HEK293 (cell line): ENCODE measurements around the gene DACT3.

ENCODE experiments used
- CTCF ChIA-PET: fragments of 350-600 bp; formaldehyde crosslinking; extraction: SDS; loops from one replicate; lab custom pipeline; 2021; ENCODE audit warnings: antibody characterized with exemption; lab: Yijun Ruan, JAX
- POLR2A ChIA-PET: fragments of 300-600 bp; formaldehyde crosslinking; extraction: SDS; loops from one replicate; lab custom pipeline; 2020; ENCODE audit warnings: antibody characterized with exemption, inconsistent platforms; lab: Yijun Ruan, JAX
- H3K27ac ChIP-seq: fragments of 200-500 bp; sonication (Bioruptor generic); 2 replicates; pipeline ENCODE4 v1.5.1; 2014; ENCODE audit warnings: low read depth, low read length, control low read depth, inconsistent platforms; ENCODE audit errors: extremely low read depth
- H3K36me3 ChIP-seq, 2 experiments: fragments of 200-500 bp in 1 of 2; sonication (Bioruptor generic) in 1 of 2; 1 replicate in 1 of 2; 2 replicates in 1 of 2; pipeline ENCODE4 v1.5.1; 2014 to 2017; ENCODE audit warnings: inconsistent platforms in 2 of 2, low read length in 2 of 2; ENCODE audit not compliant: control insufficient read depth in 2 of 2, insufficient read depth in 1 of 2
- H3K4me1 ChIP-seq: fragments of 200-500 bp; sonication (Bioruptor generic); 2 replicates; pipeline ENCODE4 v1.5.1; 2014; ENCODE audit warnings: mild to moderate bottlenecking, low read length, inconsistent platforms; ENCODE audit not compliant: control insufficient read depth, insufficient read depth
- H3K4me3 ChIP-seq: 2 replicates; pipeline ENCODE4 v1.5.1; 2011; ENCODE audit warnings: low read depth, mild to moderate bottlenecking, control low read depth, low read length, moderate library complexity
- H3K9me3 ChIP-seq: fragments of 200-500 bp; sonication (Bioruptor generic); 2 replicates; pipeline ENCODE4 v1.5.1; 2014; ENCODE audit warnings: low read depth, low read length, inconsistent platforms; ENCODE audit not compliant: control insufficient read depth, insufficient read depth
- GLIS2 ChIP-seq: fragments of 450-650 bp; formaldehyde crosslinking; IDR thresholded peaks from 2 replicates; pipeline ENCODE4 v1.5.1; 2016; ENCODE audit warnings: missing biosample characterization, missing genetic modification characterization
- HOXD13 ChIP-seq: sonication (generic); formaldehyde crosslinking; IDR thresholded peaks from 2 replicates; pipeline ENCODE4 v1.8.0; 2022; ENCODE audit warnings: missing genetic modification reagents, borderline replicate concordance
- SCRT1 ChIP-seq: fragments of 450-650 bp; formaldehyde crosslinking; IDR thresholded peaks from 2 replicates; pipeline ENCODE4 v1.5.1; 2016; ENCODE audit warnings: missing biosample characterization, missing genetic modification characterization, borderline replicate concordance
- SCRT2 ChIP-seq: fragments of 450-650 bp; formaldehyde crosslinking; IDR thresholded peaks from 2 replicates; pipeline ENCODE4 v1.5.1; 2016; ENCODE audit warnings: missing biosample characterization, missing genetic modification characterization
- ZBTB20 ChIP-seq: fragments of 450-650 bp; formaldehyde crosslinking; IDR thresholded peaks from 2 replicates; pipeline ENCODE4 v1.5.1; 2016; ENCODE audit warnings: missing biosample characterization, missing genetic modification characterization
- ZBTB7A ChIP-seq: fragments of 450-650 bp; formaldehyde crosslinking; IDR thresholded peaks from 2 replicates; pipeline ENCODE4 v1.5.1; 2016; ENCODE audit warnings: low read depth, missing biosample characterization, missing genetic modification characterization
- ZBTB8A ChIP-seq: fragments of 450-650 bp; formaldehyde crosslinking; IDR thresholded peaks from 2 replicates; pipeline ENCODE4 v1.5.1; 2016; ENCODE audit warnings: missing biosample characterization, missing genetic modification characterization
- ZFHX2 ChIP-seq: fragments of 450-650 bp; formaldehyde crosslinking; conservative IDR thresholded peaks from 2 replicates; pipeline ENCODE4 v1.5.1; 2016; ENCODE audit warnings: missing biosample characterization, missing genetic modification characterization
- ZFP37 ChIP-seq: fragments of 450-650 bp; formaldehyde crosslinking; IDR thresholded peaks from 2 replicates; pipeline ENCODE4 v1.5.1; 2016; ENCODE audit warnings: missing biosample characterization, missing genetic modification characterization
- ZNF121 ChIP-seq: fragments of 450-650 bp; formaldehyde crosslinking; IDR thresholded peaks from 2 replicates; pipeline ENCODE4 v1.5.1; 2016; ENCODE audit warnings: missing biosample characterization, missing genetic modification characterization
- ZNF155 ChIP-seq: fragments of 450-650 bp; formaldehyde crosslinking; IDR thresholded peaks from 2 replicates; pipeline ENCODE4 v1.5.1; 2016; ENCODE audit warnings: missing biosample characterization, missing genetic modification characterization
- ZNF19 ChIP-seq: fragments of 450-650 bp; formaldehyde crosslinking; IDR thresholded peaks from 2 replicates; pipeline ENCODE4; 2016; ENCODE audit warnings: missing biosample characterization, missing genetic modification characterization, low read depth
- ZNF24 ChIP-seq: fragments of 450-650 bp; formaldehyde crosslinking; IDR thresholded peaks from 2 replicates; pipeline ENCODE4 v1.5.1; 2016; ENCODE audit warnings: missing biosample characterization, missing genetic modification characterization
- ZNF426 ChIP-seq: fragments of 450-650 bp; formaldehyde crosslinking; IDR thresholded peaks from 2 replicates; pipeline ENCODE4 v1.5.1; 2017; ENCODE audit warnings: missing biosample characterization, missing genetic modification characterization, mild to moderate bottlenecking, inconsistent platforms, moderate library complexity
- ZNF501 ChIP-seq: fragments of 450-650 bp; formaldehyde crosslinking; IDR thresholded peaks from 2 replicates; pipeline ENCODE4 v1.5.1; 2016; ENCODE audit warnings: missing biosample characterization, missing genetic modification characterization
- ZNF707 ChIP-seq: fragments of 450-650 bp; formaldehyde crosslinking; IDR thresholded peaks from 2 replicates; pipeline ENCODE4 v1.5.1; 2016; ENCODE audit warnings: missing biosample characterization, missing genetic modification characterization
- ZNF76 ChIP-seq: fragments of 450-650 bp; formaldehyde crosslinking; IDR thresholded peaks from 2 replicates; pipeline ENCODE4; 2016; ENCODE audit warnings: low read depth, missing biosample characterization, missing genetic modification characterization, borderline replicate concordance
- ZNF776 ChIP-seq: fragments of 450-650 bp; formaldehyde crosslinking; IDR thresholded peaks from 2 replicates; pipeline ENCODE4 v1.5.0; 2017; ENCODE audit warnings: missing biosample characterization, missing genetic modification characterization, borderline replicate concordance
- ZNF777 ChIP-seq: fragments of 450-650 bp; formaldehyde crosslinking; IDR thresholded peaks from 2 replicates; pipeline ENCODE4 v1.5.1; 2017; ENCODE audit warnings: missing biosample characterization, missing genetic modification characterization, borderline replicate concordance
- ZSCAN23 ChIP-seq: fragments of 450-650 bp; formaldehyde crosslinking; IDR thresholded peaks from 2 replicates; pipeline ENCODE4 v1.5.1; 2016; ENCODE audit warnings: missing biosample characterization, missing genetic modification characterization
- TF ChIP-seq, protein P1 (sequence below): fragments of 450-650 bp; formaldehyde crosslinking; IDR thresholded peaks from 2 replicates; pipeline ENCODE4 v1.5.1; 2016; ENCODE audit warnings: missing biosample characterization, missing genetic modification characterization
- TF ChIP-seq, protein P2 (sequence below): fragments of 450-650 bp; formaldehyde crosslinking; IDR thresholded peaks from 2 replicates; pipeline ENCODE4 v1.5.1; 2016; ENCODE audit warnings: missing biosample characterization, missing genetic modification characterization
- TF ChIP-seq, protein P3 (sequence below): fragments of 450-650 bp; formaldehyde crosslinking; IDR thresholded peaks from 2 replicates; pipeline ENCODE4 v1.5.1; 2017; ENCODE audit warnings: missing biosample characterization, missing genetic modification characterization
- TF ChIP-seq, protein P4 (sequence below): fragments of 450-650 bp; formaldehyde crosslinking; IDR thresholded peaks from 2 replicates; pipeline ENCODE4 v1.5.1; 2017; ENCODE audit warnings: missing biosample characterization, missing genetic modification characterization

DACT3 gene

DNA sequence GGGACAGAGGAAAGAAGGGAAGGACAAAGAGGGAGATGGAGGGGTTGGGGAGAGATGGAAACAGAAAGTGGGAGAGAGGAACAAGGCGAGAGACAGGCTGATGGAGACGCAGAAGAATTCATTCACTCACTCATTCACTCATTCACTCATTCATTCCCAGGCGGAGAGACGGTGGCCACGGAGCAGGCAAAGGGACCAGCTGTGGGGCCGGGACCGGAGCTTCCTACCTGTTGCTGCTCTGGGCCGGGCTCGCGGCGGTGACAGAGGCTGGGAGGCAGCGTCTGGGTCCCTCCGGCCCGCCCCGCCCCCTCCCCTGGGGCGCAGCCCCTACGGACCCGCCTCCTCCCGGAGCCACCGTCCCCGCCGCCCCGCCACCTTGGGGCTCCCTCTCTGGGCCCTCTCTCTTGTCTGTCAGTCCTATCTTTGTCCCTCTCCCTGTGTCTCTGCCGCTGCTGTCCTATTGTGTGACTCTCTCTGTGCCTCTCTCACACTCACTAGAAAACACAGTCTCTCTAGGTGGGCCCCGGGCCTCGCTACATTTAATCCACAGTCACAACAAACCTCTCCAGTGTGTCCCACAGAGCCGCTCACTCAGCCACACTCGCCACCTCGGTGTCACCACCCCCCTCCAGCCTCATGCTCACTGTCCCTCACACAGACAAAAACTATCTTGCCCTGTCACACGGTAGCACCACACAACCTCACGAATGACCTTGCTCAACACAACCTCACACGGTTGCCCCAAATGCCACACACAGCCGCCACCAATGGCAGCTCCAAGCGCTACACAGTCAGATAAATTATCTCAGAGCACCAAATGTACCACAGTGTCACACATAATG, 24.8 kb downstream of the DACT3 start, which contains the start of gene GNG8 (continued):
- TF ChIP-seq SCRT2 (tag by site-specific recombination) (peak; percentile 92), ZNF155 (tag by site-specific recombination) (no peak), ZNF776 (no peak), ZBTB7A (tag by site-specific recombination) (no peak), ZNF707 (tag by site-specific recombination) (no peak), ZNF501 (no peak)
- TF ChIP-seq, protein P1, sequence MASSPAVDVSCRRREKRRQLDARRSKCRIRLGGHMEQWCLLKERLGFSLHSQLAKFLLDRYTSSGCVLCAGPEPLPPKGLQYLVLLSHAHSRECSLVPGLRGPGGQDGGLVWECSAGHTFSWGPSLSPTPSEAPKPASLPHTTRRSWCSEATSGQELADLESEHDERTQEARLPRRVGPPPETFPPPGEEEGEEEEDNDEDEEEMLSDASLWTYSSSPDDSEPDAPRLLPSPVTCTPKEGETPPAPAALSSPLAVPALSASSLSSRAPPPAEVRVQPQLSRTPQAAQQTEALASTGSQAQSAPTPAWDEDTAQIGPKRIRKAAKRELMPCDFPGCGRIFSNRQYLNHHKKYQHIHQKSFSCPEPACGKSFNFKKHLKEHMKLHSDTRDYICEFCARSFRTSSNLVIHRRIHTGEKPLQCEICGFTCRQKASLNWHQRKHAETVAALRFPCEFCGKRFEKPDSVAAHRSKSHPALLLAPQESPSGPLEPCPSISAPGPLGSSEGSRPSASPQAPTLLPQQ (tag by site-specific recombination): peak; percentile 87
- TF ChIP-seq, protein P2, sequence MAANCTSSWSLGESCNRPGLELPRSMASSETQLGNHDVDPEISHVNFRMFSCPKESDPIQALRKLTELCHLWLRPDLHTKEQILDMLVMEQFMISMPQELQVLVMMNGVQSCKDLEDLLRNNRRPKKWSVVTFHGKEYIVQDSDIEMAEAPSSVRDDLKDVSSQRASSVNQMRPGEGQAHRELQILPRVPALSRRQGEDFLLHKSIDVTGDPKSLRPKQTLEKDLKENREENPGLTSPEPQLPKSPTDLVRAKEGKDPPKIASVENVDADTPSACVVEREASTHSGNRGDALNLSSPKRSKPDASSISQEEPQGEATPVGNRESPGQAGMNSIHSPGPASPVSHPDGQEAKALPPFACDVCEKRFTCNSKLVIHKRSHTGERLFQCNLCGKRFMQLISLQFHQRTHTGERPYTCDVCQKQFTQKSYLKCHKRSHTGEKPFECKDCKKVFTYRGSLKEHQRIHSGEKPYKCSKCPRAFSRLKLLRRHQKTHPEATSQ (tag by site-specific recombination): no peak

DNA sequence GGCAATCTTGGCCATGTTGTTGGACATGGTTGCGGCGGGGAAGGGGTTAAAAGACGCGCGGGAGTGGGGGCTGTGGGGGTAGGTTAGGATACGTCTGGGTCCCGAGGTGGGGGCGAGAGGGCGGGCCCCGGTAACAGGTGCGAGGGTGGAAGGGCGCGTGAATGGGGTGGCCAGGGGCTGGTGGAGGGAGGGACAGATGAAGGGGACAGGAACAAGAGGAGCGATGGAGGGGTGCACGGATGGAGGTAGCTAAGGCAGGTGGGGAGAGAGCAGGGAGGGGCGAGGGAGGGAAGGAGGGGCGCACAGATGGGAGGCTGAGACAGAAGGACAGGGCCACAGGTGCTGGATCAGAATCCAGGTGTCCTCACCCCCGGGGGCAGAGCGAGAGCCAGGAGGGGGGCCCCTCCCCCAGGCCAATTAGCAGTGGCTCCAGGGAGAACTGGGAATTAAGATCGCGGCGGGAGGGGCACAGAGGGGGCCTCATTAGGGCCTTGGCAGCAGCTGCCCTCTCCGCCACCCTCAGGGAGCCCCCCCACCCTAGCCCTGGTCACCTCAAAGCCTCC, 26.2 kb downstream of the DACT3 start:
- H3K27ac ChIP-seq: no peak overlapping the region
- H3K4me3 ChIP-seq: peak overlapping the region; percentile 33
- no peaks in the 10 kb centered on the region for H3K9me3 ChIP-seq
- no peaks in the 10 kb centered on the region for H3K36me3 ChIP-seq
- peaks cover 3% of the 10 kb centered on the region; the same call in 1 of the 2 replicates for H3K4me1 ChIP-seq
- ChIA-PET POLR2A (no interaction called here), CTCF (interaction anchor here (0.6 to 5.3 kb wide), 2 partner anchors 27 to 491 kb away, joined by 3 to 45 read pairs; partner anchors contain the start of gene DACT3)
- TF ChIP-seq ZFP37 (tag by site-specific recombination) (no peak), ZNF76 (peak; percentile 34; the same call in 1 of the 2 replicates), ZNF24 (tag by site-specific recombination) (0 out of 2 replicates have a peak, but pooled peaks have one; percentile 18), ZNF121 (tag by site-specific recombination) (0 out of 2 replicates have a peak, but pooled peaks have one; percentile 18), ZNF426 (tag by site-specific recombination) (no peak), ZSCAN23 (tag by site-specific recombination) (0 out of 2 replicates have a peak, but pooled peaks have one; percentile 43), ZNF777 (peak; percentile 43; the same call in 1 of the 2 replicates), ZNF19 (tag by site-specific recombination) (no peak), ZFHX2 (tag by site-specific recombination) (peak; percentile 82), ZBTB20 (tag by site-specific recombination) (peak; percentile 18), SCRT1 (tag by site-specific recombination) (peak; percentile 66), ZBTB8A (tag by site-specific recombination) (no peak), GLIS2 (peak; percentile 77), HOXD13 (CRISPR knock-in tag) (no peak)
- TF ChIP-seq, protein P3, sequence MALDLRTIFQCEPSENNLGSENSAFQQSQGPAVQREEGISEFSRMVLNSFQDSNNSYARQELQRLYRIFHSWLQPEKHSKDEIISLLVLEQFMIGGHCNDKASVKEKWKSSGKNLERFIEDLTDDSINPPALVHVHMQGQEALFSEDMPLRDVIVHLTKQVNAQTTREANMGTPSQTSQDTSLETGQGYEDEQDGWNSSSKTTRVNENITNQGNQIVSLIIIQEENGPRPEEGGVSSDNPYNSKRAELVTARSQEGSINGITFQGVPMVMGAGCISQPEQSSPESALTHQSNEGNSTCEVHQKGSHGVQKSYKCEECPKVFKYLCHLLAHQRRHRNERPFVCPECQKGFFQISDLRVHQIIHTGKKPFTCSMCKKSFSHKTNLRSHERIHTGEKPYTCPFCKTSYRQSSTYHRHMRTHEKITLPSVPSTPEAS (tag by site-specific recombination): 0 out of 2 replicates have a peak, but pooled peaks have one; percentile 13
- TF ChIP-seq, protein P4, sequence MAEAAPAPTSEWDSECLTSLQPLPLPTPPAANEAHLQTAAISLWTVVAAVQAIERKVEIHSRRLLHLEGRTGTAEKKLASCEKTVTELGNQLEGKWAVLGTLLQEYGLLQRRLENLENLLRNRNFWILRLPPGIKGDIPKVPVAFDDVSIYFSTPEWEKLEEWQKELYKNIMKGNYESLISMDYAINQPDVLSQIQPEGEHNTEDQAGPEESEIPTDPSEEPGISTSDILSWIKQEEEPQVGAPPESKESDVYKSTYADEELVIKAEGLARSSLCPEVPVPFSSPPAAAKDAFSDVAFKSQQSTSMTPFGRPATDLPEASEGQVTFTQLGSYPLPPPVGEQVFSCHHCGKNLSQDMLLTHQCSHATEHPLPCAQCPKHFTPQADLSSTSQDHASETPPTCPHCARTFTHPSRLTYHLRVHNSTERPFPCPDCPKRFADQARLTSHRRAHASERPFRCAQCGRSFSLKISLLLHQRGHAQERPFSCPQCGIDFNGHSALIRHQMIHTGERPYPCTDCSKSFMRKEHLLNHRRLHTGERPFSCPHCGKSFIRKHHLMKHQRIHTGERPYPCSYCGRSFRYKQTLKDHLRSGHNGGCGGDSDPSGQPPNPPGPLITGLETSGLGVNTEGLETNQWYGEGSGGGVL (tag by site-specific recombination): peak; percentile 94
- TF ChIP-seq, protein P1 (tag by site-specific recombination): 0 out of 2 replicates have a peak, but pooled peaks have one; percentile 28
